Hepatocyte (in vitro differentiated cells): ENCODE measurements around the gene RASGEF1C.

ENCODE experiments used
- CTCF ChIP-seq: fragments of 200-600 bp; sonication (generic); IDR thresholded peaks from 2 replicates; pipeline ENCODE4 v1.5.1; 2016; ENCODE audit warnings: antibody characterized with exemption, mild to moderate bottlenecking; ENCODE audit not compliant: poor library complexity
- EZH2 ChIP-seq: fragments of 200-600 bp; sonication (generic); IDR thresholded peaks from 2 replicates; pipeline ENCODE4 v1.6.1; 2016; ENCODE audit warnings: antibody characterized with exemption, mild to moderate bottlenecking, borderline replicate concordance

- TF ChIP-seq CTCF (no peak), EZH2 (no peak)
Measured at GRCh38 chr5:180155365-180155926, 53.6 kb downstream of the RASGEF1C start.
